Amniotic stem cell (primary cell): ENCODE results near the gene RASA1.

Source experiments
- DNase-seq: peaks from one replicate; lab custom pipeline; 2025; lab: John Stamatoyannopoulos, UW

Gene RASA1

DNA sequence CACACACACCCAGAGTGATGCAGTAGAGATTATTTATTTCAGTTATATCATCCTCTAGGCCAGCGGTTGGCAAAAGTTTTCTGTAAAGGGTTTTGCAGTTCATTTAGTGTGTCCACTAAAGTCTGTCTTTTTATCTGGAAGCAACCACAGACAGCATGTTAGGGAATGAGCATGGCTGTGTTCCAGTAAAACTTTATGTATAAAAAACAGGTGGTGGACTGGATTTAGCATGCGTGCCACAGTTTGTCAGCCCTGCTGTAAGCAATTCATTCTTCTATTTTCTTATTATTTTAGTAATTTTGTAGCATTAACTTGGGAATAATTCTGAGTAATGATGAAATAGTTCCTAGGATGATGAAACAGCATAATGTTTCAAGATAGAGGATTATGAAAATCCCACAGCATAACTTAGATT lies 93.4 kb downstream of the RASA1 start:
- no peak for DNase-seq

DNA sequence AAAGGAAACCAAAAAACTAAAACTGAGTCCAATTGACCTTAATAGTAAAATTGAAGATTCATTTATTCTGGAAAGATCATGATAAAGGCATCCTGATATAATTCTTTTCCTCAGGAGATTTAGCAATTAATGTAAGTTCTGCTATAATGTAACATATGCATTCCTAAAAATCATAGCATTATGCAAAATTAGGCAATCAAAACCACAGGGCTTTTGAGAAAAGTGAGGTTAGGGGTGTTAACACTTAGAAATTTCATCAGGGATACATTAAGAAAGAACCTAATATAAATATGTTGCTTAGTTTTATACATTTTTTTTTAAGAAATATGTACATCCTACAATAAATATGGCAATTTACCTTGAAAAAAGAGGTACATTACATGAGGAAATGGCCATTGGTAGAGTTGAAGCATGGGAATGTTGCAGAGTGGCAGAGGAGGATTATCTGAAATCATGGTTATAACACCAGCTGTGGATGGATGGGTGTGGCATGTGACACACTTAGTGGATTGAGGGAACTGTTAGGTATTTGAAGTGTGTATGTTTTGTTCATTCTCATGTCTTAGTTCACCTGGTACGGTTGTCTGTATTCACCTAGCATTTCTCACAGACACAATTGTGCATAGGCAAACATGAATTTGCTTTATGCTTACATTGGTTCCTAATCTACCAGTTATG lies 94.0 kb downstream of the RASA1 start:
- no peak for DNase-seq

GRCh38 chr5:87367243-87367642 lies 99.6 kb downstream of the RASA1 start:
- DNase-seq: no peak

GRCh38 chr5:87368601-87369000 lies 100.9 kb downstream of the RASA1 start:
- no peak for DNase-seq

- no peak for DNase-seq
Observed at GRCh38 chr5:87369431-87369830, 101.7 kb downstream of the RASA1 start.

GRCh38 chr5:87372705-87373104 lies 105.0 kb downstream of the RASA1 start:
- no peak for DNase-seq

DNA sequence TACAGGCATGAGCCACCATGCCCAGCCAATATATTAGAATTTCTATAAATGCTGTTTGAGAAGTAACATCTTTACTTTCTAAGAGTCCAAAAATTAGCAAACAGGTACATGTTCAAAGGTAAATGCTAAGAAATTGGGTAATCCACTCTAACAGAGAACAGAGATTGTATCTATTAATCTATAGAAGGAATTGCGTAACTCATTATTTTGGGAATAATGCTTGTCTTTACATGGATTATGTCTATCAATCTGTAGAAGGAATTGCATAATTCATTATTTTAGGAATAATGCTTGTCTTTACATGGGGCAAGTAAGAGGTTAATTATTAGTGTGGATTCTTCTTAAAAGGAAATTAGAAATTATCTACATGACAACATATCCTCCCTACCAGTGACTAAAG lies 114.5 kb downstream of the RASA1 start:
- no peak for DNase-seq

DNA sequence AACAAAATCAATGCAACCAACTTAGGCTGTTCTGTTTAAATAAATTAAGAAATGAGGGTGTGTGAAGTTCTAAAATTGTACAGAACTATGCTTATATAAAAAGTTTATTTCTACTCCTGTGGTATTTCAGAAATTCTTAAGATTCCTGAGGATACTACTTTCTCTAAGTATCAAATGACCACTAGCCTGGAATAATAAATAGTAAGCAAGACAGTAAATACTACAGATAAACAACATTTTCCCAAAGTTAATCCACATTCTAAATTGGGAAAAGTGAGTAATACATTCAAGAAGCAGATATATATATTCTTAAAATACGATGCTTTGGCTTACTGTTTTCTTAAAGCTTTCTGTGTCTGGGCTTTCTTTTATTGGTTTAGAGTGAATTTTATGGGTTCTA lies 115.5 kb downstream of the RASA1 start:
- peak; percentile 23 for DNase-seq

GRCh38 chr5:87385802-87386201 lies 118.1 kb downstream of the RASA1 start:
- DNase-seq: no peak

DNA sequence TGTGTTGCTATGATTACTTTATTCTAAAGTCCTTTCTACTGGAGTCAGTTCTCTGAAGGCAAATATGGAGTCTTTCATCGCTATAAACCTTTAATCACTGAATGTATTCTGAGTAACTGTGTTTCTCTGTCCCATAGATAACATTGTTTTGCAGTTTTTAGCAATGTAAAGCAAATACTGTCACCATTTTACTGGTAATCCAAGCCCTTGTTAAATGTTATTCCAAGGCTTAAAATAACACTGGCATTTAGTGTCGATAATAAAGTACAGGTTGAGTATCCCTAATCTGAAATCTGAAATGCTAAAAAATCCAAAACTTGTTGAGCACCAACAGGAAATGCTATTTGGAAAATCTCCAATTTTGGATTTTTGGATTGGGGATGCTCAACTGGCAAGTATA lies 120.4 kb downstream of the RASA1 start:
- no peak for DNase-seq

- no peak for DNase-seq
Observed at GRCh38 chr5:87389296-87390034, 121.8 kb downstream of the RASA1 start.

DNA sequence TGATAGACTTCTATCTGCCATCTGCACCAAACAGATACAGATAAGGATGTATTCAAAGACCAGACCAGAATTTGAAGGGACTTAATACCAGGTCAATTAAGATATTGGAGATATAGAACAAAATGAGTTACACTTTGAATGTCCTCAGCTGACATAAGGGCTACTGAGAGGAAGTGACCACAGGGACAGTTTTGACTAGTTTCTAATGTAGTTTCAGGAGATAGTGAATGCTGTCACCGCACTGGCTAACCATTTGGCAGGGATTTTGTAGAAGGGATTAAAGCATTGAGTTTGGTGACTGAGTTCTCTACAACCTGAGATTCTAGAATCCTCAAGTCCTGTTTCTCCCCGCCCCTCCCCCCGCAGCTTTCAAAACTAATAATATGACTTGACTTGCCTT lies 122.4 kb downstream of the RASA1 start:
- no peak for DNase-seq

DNA sequence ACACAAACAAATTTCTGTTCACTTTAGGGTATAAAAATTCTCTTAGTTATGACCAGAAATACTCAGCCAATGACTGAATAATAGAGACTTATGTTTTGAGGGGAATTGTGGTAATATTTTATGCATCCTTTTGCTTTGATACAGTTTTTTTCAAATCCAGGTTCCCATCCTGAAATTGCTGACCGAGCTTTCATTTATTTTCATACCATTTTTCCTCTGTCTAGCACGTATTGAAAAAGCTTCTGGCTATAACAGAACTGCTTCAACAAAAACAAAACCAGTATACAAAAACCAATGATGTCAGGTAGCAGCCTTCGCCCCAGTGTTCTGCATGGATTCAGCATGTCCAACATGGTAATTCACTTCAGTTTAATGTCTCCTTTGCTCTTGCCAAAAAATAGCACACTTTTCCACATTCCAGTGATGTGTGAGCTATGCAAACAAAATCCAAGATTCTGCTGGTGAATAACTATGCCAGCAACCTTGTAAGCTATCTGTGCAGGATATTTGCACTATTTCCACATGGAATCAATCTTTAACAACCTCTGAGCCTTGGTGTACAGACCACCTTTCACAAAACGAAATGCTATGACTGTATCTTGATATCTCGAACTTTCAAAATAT lies 123.0 kb downstream of the RASA1 start:
- no peak for DNase-seq

GRCh38 chr5:87392170-87392569 lies 124.5 kb downstream of the RASA1 start:
- DNase-seq: no peak

DNA sequence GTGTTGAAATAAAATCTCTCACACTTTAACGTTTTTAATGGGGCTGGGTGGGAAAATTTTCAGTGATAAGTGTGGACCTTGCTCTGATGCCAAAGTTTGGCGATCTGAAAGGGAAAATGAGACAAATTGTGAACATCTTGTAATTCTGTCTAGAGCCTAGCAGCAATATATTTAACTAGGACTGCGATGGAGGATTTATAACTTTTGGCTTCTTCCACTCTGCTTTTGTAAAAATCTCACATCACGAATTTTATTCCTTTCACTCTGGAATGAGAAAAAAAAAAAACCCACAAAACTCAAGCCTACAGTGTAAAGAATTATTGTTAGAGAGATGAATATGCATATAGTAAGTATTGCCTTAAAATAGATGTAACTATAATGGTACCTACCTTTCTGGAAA lies 125.1 kb downstream of the RASA1 start:
- no peak for DNase-seq

DNA sequence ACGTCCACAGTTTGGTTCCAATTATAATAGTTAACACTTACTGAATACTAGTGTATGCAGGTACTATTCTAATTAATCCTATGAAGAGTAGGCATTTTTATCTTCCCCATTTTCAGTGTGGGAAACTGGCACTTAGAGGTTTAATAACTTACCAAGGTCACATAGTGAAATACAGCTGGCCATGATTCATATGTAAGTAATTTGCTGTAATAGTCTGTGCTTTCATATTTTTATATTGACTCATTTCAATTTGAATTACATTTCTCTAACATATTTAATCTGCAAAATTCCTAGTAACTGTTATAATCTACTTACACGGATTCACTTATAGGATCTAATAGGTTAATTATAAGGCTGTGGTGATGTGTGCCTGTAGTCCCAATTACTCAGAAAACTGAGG lies 125.6 kb downstream of the RASA1 start:
- DNase-seq: peak; percentile 19

DNA sequence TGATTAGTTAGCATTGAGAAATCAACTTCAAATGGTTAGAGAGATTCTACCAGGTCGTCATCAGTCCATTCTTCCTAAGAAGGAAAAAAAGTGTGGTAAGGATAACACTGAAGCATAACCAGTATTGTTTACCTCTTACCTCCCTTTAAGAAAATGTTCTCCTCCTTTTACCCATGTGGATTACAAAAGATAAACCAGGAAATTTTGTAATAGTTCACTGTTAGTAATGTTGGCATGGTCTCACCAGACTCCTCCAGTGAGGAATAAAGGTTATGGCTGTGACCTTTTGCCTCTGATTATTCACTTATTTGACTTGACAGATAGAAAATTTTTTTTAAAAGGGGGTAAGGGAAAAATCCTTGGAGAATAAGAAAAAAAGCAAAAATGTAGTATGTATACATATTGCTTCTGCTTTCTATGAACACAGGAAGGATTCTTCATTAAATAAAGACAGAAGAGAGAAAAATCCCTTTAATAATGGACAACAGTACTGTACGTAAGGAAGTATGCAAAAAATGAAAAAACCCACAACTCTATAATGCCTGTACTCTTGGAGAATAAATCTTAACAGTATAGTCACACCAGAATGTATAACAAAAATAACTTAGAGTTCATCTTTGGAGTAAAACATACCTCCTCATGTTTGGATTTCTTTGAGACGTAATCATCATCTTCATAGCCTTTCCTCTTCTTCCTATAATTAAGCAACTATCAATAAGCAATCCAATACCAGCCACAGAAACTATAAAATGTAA lies 126.9 kb downstream of the RASA1 start:
- DNase-seq: no peak

DNA sequence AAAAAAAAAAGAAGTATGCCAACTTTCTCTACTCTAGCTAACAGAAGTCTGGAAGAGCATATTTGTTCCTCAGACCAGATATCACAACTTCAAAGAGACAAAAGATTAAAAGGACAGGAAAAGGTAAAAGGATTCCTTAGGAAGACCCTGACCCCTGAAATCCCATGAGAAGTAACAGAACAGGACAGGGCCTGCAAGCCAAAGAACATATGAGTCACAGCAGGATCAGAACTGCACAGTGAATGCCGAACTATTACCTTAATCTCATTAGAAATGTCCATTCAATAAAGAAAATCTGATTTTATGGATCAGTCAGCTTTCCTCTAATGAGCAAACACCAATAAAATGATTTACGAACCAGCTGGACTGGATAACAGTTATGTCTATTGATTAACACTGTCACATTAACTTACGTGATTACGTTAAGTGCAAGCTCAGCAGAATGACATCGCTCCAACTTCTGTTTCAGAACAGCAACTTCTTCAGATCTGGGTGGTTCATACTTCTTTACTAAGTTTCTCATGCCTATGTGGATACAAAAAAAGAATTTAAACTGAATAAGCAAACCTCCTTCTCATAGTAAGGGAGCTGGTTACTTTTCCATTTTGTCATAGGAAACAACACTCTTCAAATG lies 131.4 kb downstream of the RASA1 start:
- DNase-seq: no peak

DNA sequence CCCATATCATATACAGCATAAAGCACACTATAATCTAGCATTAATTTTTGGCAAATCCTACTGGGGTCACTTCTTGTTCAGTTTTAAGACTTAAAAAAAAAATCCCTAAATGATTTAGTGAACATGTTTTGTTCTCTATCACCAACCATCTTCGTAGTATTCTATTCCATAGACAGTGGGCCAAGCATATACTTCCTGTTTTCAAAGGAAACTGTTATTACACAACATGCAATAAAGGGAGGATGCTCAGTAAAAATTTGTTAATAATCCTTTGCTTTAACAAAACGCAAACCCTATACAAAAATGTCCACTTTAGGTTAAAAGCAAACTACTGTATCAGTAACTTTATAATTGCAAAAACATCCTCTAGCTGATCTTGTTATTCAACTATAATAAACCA lies 132.0 kb downstream of the RASA1 start:
- no peak for DNase-seq

GRCh38 chr5:87400305-87400899 lies 132.7 kb downstream of the RASA1 start:
- DNase-seq: no peak

- no peak for DNase-seq
Observed at GRCh38 chr5:87401626-87402025, 133.9 kb downstream of the RASA1 start.

- no peak for DNase-seq
Observed at GRCh38 chr5:87403409-87403808, 135.7 kb downstream of the RASA1 start.
